ENCODE measurements around the gene GPR152.

GRCh38 chr11:67437082-67437808, 15.3 kb downstream of the GPR152 start, which contains the start of gene PTPRCAP:
- TF ChIP-seq MAX (IDR thresholded peaks at IDR 0.05) = no peak
- TF ChIP-seq ATF3 (IDR thresholded peaks at IDR 0.05) = no peak
- no peak for TF ChIP-seq POLR2A (IDR thresholded peaks at IDR 0.05; ENCODE audit: borderline replicate concordance, extremely low read depth, insufficient read depth, insufficient read length)
- no peak for TF ChIP-seq CTCF (IDR thresholded peaks at IDR 0.05 in 2 of 3, conservative IDR thresholded peaks at IDR 0.05 in 1 of 3; ENCODE audit: borderline replicate concordance in 1 of 3, insufficient read depth in 1 of 3, low read depth in 2 of 3, low read length in 2 of 3)
- no peak for TF ChIP-seq FOSL1 (IDR thresholded peaks at IDR 0.05; ENCODE audit: low read depth)
- no peak for TF ChIP-seq EGR1 (IDR thresholded peaks at IDR 0.05; ENCODE audit: low read depth)
- TF ChIP-seq TCF7L2 (IDR thresholded peaks at IDR 0.05; ENCODE audit: borderline replicate concordance, extremely low read depth, insufficient read depth, insufficient read length) = no peak
- no peak for TF ChIP-seq ZBTB33 (IDR thresholded peaks at IDR 0.05; ENCODE audit: extremely low read depth, insufficient replicate concordance, low read length)
- TF ChIP-seq EZH2 (IDR thresholded peaks at IDR 0.05) = no peak
- no peak for TF ChIP-seq RAD21 (IDR thresholded peaks at IDR 0.05; ENCODE audit: low read depth)
- TF ChIP-seq ZFX (IDR thresholded peaks at IDR 0.05) = no peak
- no peak for TF ChIP-seq YY1 (IDR thresholded peaks at IDR 0.05; ENCODE audit: extremely low read depth, insufficient replicate concordance, low read depth, low read length)
- no peak for TF ChIP-seq REST (IDR thresholded peaks at IDR 0.05; ENCODE audit: low read depth)

All from HCT116 (cell line).